ENCODE measurements around the gene CEP295NL. TPM values are rescaled to one million over a fixed set of nuclear protein-coding genes. Genes with fewer than 3 reads are reported as not detected.

The CEP295NL gene
- total and polyA plus RNA-seq, 2 of the 13 experiments (the other 11 are each of a cell fraction or from before 2014, with no cell fraction given): not detected

- TF ChIP-seq ZSCAN30 (CRISPR knock-in tag; IDR thresholded peaks at IDR 0.05) (no peak), GRHL1 (CRISPR knock-in tag; conservative IDR thresholded peaks at IDR 0.05) (no peak), ZFP36L2 (CRISPR knock-in tag; IDR thresholded peaks at IDR 0.05) (no peak), MLLT10 (CRISPR knock-in tag; IDR thresholded peaks at IDR 0.05) (no peak)
- TF ChIP-seq, protein P1, sequence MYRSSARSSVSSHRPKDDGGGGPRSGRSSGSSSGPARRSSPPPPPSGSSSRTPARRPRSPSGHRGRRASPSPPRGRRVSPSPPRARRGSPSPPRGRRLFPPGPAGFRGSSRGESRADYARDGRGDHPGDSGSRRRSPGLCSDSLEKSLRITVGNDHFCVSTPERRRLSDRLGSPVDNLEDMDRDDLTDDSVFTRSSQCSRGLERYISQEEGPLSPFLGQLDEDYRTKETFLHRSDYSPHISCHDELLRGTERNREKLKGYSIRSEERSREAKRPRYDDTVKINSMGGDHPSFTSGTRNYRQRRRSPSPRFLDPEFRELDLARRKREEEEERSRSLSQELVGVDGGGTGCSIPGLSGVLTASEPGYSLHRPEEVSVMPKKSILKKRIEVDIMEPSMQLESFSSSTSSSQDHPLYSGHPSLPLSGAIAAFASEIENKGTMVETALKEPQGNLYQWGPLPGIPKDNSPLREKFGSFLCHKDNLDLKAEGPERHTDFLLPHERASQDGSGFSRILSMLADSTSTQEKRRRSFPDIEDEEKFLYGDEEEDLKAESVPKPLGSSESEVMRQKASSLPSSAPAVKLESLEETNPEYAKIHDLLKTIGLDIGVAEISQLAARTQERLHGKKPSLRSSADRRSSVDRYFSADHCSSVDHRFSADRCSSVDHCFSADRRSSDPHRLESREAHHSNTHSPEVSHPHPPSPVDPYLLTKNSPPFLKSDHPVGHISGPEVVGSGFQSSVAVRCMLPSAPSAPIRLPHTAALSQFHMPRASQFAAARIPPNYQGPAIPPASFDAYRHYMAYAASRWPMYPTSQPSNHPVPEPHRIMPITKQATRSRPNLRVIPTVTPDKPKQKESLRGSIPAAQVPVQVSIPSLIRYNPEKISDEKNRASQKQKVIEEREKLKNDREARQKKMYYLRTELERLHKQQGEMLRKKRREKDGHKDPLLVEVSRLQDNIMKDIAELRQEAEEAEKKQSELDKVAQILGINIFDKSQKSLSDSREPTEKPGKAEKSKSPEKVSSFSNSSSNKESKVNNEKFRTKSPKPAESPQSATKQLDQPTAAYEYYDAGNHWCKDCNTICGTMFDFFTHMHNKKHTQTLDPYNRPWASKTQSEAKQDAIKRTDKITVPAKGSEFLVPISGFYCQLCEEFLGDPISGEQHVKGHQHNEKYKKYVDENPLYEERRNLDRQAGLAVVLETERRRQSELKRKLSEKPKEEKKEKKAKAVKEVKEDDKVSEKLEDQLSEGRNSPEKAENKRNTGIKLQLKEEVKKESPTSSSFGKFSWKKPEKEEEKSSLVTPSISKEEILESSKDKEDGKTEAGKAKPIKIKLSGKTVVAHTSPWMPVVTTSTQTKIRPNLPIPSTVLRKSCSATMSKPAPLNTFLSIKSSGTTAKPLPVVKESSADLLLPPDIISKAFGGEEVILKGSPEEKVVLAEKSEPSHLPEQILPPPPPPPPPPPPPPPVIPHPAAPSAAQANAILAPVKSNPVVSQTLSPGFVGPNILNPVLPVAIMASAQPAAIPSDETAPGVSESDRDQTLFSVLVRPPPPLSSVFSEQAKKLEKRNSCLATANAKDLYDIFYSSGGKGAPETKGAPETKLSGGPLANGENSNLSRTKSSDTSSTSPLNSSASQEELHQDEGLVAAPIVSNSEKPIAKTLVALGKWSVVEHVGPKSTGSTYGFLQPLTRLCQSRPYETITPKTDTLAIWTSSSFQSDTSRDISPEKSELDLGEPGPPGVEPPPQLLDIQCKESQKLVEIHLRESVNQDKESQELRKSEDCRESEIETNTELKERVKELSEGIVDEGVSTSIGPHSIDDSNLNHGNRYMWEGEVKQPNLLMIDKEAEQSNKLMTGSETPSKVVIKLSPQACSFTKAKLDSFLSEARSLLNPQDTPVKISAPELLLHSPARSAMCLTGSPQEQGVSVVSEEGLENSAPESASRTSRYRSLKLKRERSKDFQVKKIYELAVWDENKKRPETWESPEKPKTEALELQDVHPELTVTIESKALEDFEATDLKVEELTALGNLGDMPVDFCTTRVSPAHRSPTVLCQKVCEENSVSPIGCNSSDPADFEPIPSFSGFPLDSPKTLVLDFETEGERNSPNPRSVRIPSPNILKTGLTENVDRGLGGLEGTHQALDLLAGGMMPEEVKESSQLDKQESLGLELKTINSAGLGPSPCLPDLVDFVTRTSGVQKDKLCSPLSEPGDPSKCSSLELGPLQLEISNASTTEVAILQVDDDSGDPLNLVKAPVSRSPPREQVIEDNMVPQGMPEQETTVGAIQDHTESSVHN (CRISPR knock-in tag; IDR thresholded peaks at IDR 0.05): no peak
- TF ChIP-seq, protein P2, sequence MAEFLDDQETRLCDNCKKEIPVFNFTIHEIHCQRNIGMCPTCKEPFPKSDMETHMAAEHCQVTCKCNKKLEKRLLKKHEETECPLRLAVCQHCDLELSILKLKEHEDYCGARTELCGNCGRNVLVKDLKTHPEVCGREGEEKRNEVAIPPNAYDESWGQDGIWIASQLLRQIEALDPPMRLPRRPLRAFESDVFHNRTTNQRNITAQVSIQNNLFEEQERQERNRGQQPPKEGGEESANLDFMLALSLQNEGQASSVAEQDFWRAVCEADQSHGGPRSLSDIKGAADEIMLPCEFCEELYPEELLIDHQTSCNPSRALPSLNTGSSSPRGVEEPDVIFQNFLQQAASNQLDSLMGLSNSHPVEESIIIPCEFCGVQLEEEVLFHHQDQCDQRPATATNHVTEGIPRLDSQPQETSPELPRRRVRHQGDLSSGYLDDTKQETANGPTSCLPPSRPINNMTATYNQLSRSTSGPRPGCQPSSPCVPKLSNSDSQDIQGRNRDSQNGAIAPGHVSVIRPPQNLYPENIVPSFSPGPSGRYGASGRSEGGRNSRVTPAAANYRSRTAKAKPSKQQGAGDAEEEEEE (CRISPR knock-in tag; IDR thresholded peaks at IDR 0.05; ENCODE audit: borderline replicate concordance): no peak
Measured at GRCh38 chr17:78888941-78889518, 14.0 kb downstream of the CEP295NL start (continued).

All from HepG2 (cell line).